HG02678 (cell line): ENCODE data around the gene NME7.

ENCODE experiments used
- ATAC-seq: cut with Tn5 transposase; IDR thresholded peaks from one replicate; pipeline ENCODE4 v1.9.1; 2021; ENCODE audit warnings: mild to moderate bottlenecking, moderate library complexity; ENCODE audit not compliant: unreplicated experiment

NME7 gene

DNA sequence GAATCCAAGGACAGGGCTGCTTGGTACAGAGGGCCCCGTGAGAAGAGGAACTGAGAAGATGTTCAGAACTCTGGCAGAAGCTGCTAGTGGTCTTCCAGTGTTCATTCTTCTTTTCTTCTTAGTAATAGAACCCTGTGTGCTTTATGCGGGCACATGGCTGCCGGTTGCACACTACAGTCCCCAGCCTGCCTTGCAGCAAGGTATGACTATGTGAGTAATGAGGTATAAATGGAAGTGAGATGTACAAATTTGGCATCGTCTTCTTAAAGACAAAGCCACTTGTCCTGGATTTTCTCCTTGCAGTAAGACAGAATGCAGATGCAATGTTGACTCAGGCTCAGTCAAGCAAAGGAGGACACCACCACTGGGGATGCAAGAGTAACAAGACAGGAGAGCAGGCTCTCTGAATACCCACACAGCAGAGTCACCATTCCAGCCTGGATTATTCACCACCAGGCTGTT lies 276.1 kb downstream of the NME7 start:
- peak; percentile 61 for ATAC-seq

DNA sequence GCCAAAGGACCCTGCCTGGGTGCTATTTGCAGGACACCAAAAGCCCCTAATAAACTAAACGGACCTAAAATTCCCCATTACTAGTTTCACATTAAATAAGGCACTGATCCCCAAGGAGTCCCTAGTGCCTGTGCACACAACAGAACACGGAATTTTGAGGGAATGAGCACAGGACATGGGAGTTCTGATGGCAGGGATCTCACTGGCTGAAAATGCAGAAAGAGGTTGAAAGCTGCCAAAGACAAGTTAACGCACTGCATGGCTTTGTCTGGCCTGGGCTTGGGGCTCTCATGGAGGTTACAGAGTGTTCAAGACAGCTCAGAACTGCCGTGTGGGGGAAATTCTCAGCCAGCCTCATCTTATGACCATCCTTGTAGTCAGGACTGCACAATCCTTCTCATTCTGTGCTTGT lies 276.7 kb downstream of the NME7 start:
- ATAC-seq, result peak; percentile 48

DNA sequence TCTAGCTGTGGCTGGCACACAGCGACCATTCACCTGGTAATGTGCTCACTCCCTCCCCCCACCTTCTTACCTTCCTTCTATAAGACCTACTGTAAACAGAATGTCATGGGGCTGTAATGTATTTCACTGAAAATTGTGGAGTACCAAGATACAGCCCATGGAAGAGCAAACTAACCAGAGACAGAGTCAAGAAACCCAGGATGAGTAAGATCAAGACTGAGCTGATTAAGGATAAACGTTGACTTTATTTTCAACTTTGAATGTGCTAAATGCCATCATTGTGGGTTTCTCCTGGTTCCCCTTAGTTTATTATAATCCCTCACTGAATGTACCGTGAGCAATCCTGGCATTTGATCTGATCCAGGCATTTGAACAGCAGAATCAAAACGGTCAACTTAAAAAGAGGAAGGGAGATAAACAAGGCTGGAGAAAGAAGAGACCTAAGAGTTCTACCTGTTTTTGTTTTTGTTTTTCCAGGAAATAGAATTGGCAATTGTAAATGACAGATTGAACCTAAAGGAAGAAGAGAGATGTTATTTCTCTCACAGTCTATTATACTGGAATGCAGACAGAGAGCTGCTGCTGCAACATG lies 277.2 kb downstream of the NME7 start:
- no peak for ATAC-seq

DNA sequence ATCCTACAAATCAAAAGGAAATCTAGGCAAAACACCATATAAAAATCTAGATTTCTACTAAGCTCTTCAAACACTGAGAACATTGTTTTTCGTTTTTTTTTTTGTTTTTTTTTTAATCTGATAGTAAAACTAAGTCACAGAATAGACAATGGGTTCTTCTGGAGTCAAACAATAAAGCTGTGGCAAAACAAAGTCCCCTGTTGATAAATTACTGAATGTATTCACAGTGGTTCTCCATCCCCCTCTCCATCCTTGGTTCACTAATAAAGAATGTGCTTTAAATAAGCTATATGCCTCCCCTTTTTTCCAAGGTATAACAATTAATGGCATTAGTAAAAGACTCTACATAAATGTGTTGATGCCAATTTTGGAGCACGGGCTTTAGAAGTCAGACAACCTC lies 277.8 kb downstream of the NME7 start:
- ATAC-seq, result no peak

DNA sequence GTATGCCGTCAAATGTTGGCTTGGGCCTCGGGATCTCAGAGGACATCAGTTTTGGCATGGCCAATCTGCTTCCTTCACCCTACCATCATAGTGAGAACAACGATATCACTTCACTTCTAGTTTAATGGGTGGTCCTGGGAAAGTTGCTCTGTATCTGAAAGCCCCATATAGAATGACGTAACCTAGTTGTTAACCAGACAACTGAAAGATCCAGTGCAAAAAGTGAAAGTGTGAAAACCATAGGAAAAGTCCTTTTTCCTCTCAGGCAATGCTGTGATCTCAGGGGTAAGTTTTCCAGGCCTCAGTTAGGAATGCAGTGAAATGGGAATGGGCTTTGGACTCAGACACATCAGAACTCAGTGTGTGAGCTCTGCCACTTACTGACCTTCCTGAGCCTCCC lies 279.7 kb downstream of the NME7 start:
- no peak for ATAC-seq

DNA sequence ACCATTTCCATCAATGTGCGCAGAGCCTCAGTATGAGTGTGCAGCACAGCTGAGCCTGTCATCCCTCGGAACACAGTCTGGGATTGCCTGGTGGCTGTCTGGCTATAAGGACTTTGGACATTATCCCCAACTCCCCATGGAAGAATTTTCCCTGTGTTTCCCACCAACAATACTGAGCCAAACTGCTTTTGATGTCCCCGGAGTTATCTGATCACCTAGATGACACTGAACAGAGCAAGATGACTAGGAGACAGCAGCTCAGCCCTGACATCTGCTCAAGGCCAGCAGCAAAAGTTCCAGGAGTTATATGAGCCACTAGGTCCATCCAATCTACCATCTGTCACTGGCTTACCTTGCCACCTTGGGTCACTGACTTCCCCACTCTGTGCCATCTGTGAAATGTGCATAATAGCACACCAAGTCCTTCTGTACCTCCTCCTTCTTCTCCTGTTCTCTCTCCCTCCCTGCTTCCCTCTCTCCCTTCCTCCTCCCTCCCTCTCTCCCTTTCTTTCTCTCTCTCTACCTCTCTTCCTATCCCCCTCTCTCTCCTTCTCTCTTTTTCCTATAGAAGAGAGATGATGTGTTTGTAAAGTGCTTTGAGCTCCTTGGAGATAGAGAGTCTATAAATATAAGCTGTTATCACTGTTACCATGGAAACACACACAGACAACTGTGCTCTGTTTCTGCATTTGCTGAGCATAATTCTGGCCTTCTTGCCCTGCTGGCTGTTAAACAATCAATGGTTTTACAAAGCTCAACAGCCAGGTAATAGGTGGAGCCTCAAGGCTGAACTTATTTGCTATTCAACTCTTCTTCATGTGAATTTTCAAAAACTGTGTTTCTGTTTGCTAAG lies 280.8 kb downstream of the NME7 start:
- ATAC-seq, result no peak

DNA sequence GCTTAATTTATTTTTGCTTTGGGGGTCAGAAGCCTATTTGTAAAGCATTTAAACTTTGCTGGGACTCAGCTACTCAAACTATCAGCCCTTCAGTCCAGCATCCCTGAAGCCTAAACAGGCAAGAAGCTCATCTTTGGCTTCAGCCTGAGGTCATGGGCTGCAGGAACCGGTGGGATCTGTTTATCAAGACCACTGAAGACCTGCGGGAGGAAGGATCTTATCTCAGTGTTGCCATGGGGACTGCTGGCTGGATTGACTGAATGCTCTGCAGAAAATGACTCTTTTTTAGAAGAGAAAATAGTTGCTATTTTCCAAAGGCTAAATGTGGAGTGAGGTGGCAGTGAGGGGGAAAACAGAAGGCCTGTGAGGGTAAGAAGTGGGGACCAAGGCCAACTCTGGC lies 281.7 kb downstream of the NME7 start:
- no peak for ATAC-seq
